Liver (tissue), 2 donors: ENCODE results near the gene BMX.

Experiments
- RAD21 ChIP-seq, 2 donors: IDR thresholded peaks; 2 replicates each; pipeline ENCODE4 v1.6.1; 2016; ENCODE audit warnings: antibody characterized with exemption in 2 of 2, mild to moderate bottlenecking in 2 of 2
- TF ChIP-seq, protein P1 (sequence below): IDR thresholded peaks from 2 replicates; pipeline ENCODE4 v1.6.1; 2016; ENCODE audit warnings: antibody characterized with exemption, mild to moderate bottlenecking
- donor health status: healthy.

DNA sequence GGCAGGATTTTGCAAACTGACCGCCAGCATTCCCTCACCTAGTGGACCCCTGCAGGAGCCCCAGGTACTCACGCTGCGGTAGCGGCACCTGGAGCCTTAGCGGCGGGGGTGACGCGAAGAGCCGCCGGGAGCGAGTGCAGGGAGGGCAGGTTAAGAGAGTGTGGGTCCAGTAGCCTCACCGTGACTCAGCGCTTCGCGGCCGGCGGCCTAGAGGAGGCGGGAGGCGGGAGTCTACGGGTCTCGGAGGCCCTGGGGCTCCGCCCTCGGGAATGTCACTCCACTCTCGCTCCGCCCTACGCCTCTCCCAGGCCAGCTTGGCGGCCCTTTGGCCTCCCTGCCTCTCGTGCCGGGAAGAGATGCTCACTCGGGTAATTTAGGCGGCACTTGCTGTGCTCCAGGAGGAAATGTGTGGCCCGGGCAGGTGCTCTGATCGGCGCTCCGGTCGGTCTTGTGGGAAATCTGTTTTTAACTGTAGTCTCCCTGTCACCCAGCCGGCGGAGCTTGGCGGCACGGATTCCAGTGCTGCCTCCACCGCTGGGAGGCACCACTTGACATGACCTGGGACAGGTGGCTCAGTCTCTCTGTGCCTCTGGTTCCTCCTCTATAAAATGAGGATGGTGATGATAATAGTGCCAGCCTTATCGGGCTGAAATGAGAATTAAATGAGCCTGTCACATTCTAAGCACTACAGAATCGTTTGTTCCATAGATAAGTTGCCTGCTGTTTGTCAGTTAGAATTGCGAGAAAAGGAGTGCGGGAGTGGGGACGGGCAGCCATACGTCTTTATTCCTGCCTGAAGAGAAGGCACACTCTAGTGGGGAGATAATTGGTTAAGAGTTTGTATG is 7.3 kb upstream of the BMX start, which contains the start of gene PIR:
- TF ChIP-seq, protein P1, sequence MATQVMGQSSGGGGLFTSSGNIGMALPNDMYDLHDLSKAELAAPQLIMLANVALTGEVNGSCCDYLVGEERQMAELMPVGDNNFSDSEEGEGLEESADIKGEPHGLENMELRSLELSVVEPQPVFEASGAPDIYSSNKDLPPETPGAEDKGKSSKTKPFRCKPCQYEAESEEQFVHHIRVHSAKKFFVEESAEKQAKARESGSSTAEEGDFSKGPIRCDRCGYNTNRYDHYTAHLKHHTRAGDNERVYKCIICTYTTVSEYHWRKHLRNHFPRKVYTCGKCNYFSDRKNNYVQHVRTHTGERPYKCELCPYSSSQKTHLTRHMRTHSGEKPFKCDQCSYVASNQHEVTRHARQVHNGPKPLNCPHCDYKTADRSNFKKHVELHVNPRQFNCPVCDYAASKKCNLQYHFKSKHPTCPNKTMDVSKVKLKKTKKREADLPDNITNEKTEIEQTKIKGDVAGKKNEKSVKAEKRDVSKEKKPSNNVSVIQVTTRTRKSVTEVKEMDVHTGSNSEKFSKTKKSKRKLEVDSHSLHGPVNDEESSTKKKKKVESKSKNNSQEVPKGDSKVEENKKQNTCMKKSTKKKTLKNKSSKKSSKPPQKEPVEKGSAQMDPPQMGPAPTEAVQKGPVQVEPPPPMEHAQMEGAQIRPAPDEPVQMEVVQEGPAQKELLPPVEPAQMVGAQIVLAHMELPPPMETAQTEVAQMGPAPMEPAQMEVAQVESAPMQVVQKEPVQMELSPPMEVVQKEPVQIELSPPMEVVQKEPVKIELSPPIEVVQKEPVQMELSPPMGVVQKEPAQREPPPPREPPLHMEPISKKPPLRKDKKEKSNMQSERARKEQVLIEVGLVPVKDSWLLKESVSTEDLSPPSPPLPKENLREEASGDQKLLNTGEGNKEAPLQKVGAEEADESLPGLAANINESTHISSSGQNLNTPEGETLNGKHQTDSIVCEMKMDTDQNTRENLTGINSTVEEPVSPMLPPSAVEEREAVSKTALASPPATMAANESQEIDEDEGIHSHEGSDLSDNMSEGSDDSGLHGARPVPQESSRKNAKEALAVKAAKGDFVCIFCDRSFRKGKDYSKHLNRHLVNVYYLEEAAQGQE = peak; percentile 85
- peak in 1 of 2 donors; percentile 28 for TF ChIP-seq RAD21 (IDR thresholded peaks at IDR 0.05)
